K562 (cell line): ENCODE data around the gene FAM131C. TPM values are rescaled to one million over a fixed set of nuclear protein-coding genes. Genes with fewer than 3 reads are reported as not detected.

Experiments used
- DMBX1 ChIP-seq: fragments of 250-450 bp; sonication (Bioruptor Pico); IDR thresholded peaks from 2 replicates; pipeline ENCODE4 v1.8.0; 2022; ENCODE audit warnings: inconsistent platforms, mild to moderate bottlenecking, moderate library complexity, borderline replicate concordance
- ELF4 ChIP-seq: fragments of 450-650 bp; formaldehyde crosslinking; IDR thresholded peaks from 2 replicates; pipeline ENCODE4 v1.4.0; 2022; ENCODE audit warnings: missing genetic modification characterization
- GATAD2A ChIP-seq: fragments of 450-650 bp; IDR thresholded peaks from 2 replicates; pipeline ENCODE4 v1.6.1; 2017
- GATAD2B ChIP-seq: fragments of 450-650 bp; IDR thresholded peaks from 2 replicates; pipeline ENCODE4 v1.6.1; 2017; ENCODE audit warnings: mild to moderate bottlenecking, borderline replicate concordance
- HDAC2 ChIP-seq: fragments of 450-650 bp; IDR thresholded peaks from 2 replicates; pipeline ENCODE4 v1.6.1; 2016; ENCODE audit warnings: mild to moderate bottlenecking
- LARP7 ChIP-seq: fragments of 450-650 bp; IDR thresholded peaks from 2 replicates; pipeline ENCODE4 v1.6.1; 2016
- MAX ChIP-seq: sonication (generic); formaldehyde crosslinking; IDR thresholded peaks from 2 replicates; pipeline ENCODE4 v1.9.0; 2022; ENCODE audit warnings: mild to moderate bottlenecking, missing genetic modification reagents
- PBX2 ChIP-seq, 2 experiments: IDR thresholded peaks in 1 of 2; conservative IDR thresholded peaks in 1 of 2; 2 replicates each; pipeline ENCODE4 v1.6.1; 2016; ENCODE audit warnings: low read depth in 2 of 2, mild to moderate bottlenecking in 1 of 2, missing compliant biosample characterization in 1 of 2, missing genetic modification characterization in 1 of 2, moderate library complexity in 1 of 2
- REST ChIP-seq, 2 experiments: fragments of 450-650 bp; formaldehyde crosslinking in 1 of 2; IDR thresholded peaks; 2 replicates each; pipeline versions ENCODE4 v1.4.0 to v1.6.1; 2014 to 2020; ENCODE audit warnings: mild to moderate bottlenecking in 2 of 2, borderline replicate concordance in 1 of 2, low read depth in 1 of 2
- SMAD4 ChIP-seq: fragments of 250-450 bp; sonication (Bioruptor Pico); conservative IDR thresholded peaks from 2 replicates; pipeline ENCODE4 v1.8.0; 2021; ENCODE audit warnings: inconsistent platforms, mild to moderate bottlenecking, moderate library complexity
- TEAD4 ChIP-seq, 2 experiments: sonication (generic) in 1 of 2; formaldehyde crosslinking in 1 of 2; IDR thresholded peaks; 2 replicates each; pipeline versions ENCODE4 v1.6.1 to v1.8.0; 2012 to 2022; ENCODE audit warnings: borderline replicate concordance in 1 of 2, inconsistent platforms in 1 of 2, low read length in 1 of 2, mild to moderate bottlenecking in 1 of 2, missing genetic modification reagents in 1 of 2
- ZNF146 ChIP-seq: IDR thresholded peaks from one replicate; pipeline ENCODE4 v1.6.1; 2018; ENCODE audit warnings: missing compliant biosample characterization; ENCODE audit not compliant: unreplicated experiment
- ZNF408 ChIP-seq: fragments of 250-450 bp; sonication (Bioruptor Pico); IDR thresholded peaks from 2 replicates; pipeline ENCODE4 v1.4.0; 2020; ENCODE audit warnings: low read depth, mild to moderate bottlenecking, moderate library complexity
- ZNF444 ChIP-seq: fragments of 250-450 bp; sonication (Bioruptor Pico); IDR thresholded peaks from 2 replicates; pipeline ENCODE4 v1.4.0; 2020; ENCODE audit warnings: mild to moderate bottlenecking, moderate library complexity
- ZNF785 ChIP-seq: fragments of 250-450 bp; sonication (Bioruptor Pico); IDR thresholded peaks from 2 replicates; pipeline ENCODE4 v1.4.0; 2020; ENCODE audit warnings: mild to moderate bottlenecking
- polyA plus RNA-seq, 8 experiments: library from polyadenylated mRNA; depleted of rRNA in 4 of 8; stranded (reverse) in 5 of 8; unstranded in 3 of 8; fragments of >200 nt; fragmentation: Nextera tagmentation in 2 of 8; fragmentation: Illumina TruSeq in 1 of 8; extraction: Ambion mirVana in 2 of 8; extraction: Trizol in 1 of 8; gene quantifications; 2 replicates each; pipeline versions ENCODE4 v1.2.1 to v1.2.3, GENCODE V29; 2011 to 2014; ENCODE audit warnings: inconsistent platforms in 1 of 8, missing spikeins in 1 of 8
- total RNA-seq, 7 experiments: library from RNA; depleted of rRNA in 6 of 7; stranded (reverse); fragments of >200 nt in 6 of 7; fragmentation: Illumina TruSeq in 2 of 7; extraction: Trizol in 2 of 7; gene quantifications; 2 replicates each; pipeline versions ENCODE4 v1.2.1 to v1.2.3, GENCODE V29; 2011 to 2021; ENCODE audit warnings: low replicate concordance in 1 of 7

FAM131C gene
- total and polyA plus RNA-seq, 9 of the 15 experiments (the other 6 are each of a cell fraction or from before 2014, with no cell fraction given): 0.10 to 0.29 (median 0.16) TPM; not detected in 6

DNA sequence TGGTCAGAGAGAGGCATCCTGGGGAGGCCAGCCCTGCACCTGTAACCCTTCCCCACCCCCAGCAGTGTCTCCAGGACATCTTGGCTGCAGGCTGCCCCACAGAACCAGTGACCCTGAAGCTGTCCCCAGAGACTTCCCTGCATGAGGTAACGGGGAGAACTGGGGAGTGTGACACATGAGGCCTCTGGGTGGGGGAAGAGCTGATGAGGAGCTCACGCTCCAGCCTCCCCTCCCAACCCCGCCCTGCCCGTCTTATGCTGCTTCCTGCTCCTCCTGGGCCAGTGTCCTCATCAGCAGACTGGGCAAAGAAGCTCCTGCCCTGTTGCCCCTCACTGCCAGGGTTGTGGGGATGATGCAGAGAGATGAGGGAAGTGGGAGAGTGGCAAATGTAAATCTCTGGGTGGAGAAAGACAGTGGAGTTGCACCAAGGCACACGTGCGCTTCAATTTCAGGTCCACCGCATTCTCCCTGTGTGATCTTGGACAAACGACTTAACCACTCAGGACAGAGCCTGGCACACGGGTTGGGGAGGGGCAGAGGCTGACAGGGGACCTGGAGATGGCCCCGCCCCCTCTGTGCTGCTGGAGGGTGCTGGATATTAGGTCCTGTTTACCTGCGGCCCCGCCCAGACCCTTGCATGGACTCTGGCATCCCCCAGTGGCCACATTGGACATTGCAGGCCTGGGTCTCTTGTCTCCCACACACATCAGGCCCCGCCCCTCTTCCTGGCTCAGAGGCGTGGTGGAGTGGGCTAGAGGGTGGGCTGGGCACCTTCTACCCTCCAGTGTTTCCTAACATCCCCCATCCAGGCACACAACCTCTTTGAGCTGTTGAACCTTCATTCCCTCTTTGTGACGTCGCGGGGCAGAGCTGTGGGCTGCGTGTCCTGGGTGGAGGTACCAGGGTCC lies 17.6 kb downstream of the FAM131C start (continued):
- TF ChIP-seq REST (IDR thresholded peaks at IDR 0.05; ENCODE audit: borderline replicate concordance): peak; percentile 88
- TF ChIP-seq REST (CRISPR knock-in tag; IDR thresholded peaks at IDR 0.05; ENCODE audit: low read depth): no peak
- TF ChIP-seq GATAD2B: peak; percentile 68; the same call in 1 of the 2 replicates
- peak; percentile 72 for TF ChIP-seq HDAC2
- TF ChIP-seq SMAD4 (CRISPR knock-in tag): peak; percentile 66
- TF ChIP-seq ZNF785: no peak
- TF ChIP-seq PBX2 (CRISPR knock-in tag; IDR thresholded peaks at IDR 0.05; ENCODE audit: low read depth): no peak
- no peak for TF ChIP-seq PBX2 (tag; conservative IDR thresholded peaks at IDR 0.05; ENCODE audit: low read depth)
- TF ChIP-seq ZNF146: no peak
- TF ChIP-seq DMBX1 (CRISPR knock-in tag): no peak
- TF ChIP-seq LARP7: peak; percentile 73; the same call in 1 of the 2 replicates
- TF ChIP-seq GATAD2A: no peak
- TF ChIP-seq TEAD4 (IDR thresholded peaks at IDR 0.05; ENCODE audit: low read length): 0 out of 2 replicates have a peak, but pooled peaks have one; percentile 16
- TF ChIP-seq TEAD4 (CRISPR knock-in tag; IDR thresholded peaks at IDR 0.05; ENCODE audit: borderline replicate concordance): no peak
- 0 out of 2 replicates have a peak, but pooled peaks have one; percentile 10 for TF ChIP-seq ELF4 (CRISPR knock-in tag)
- peak; percentile 57 for TF ChIP-seq MAX (CRISPR knock-in tag)
- TF ChIP-seq ZNF444 (CRISPR knock-in tag): no peak
- TF ChIP-seq ZNF408 (CRISPR knock-in tag): no peak
